Effector memory CD4-positive, alpha-beta T cell (primary cell): Measurements from ENCODE around the gene ATAD2B.

Experiments used
- DNase-seq, 3 donors: peaks; one replicate each; pipeline ENCODE4 v3.0.0-alpha.2; 2020
- H3K27ac ChIP-seq: 2 replicates; pipeline ENCODE4 v1.7.0; 2013; ENCODE audit warnings: mild to moderate bottlenecking, low read length, moderate library complexity; ENCODE audit not compliant: insufficient read depth, poor library complexity, severe bottlenecking
- H3K27me3 ChIP-seq: replicated peaks from 2 replicates; pipeline ENCODE4 v1.7.0; 2013; ENCODE audit warnings: mild to moderate bottlenecking, low read length; ENCODE audit not compliant: insufficient read depth, control insufficient read depth, poor library complexity, severe bottlenecking
- H3K36me3 ChIP-seq: 2 replicates; pipeline ENCODE4 v1.7.0; 2013; ENCODE audit warnings: mild to moderate bottlenecking, low read length, moderate library complexity; ENCODE audit not compliant: control insufficient read depth, insufficient read depth
- H3K4me1 ChIP-seq: 2 replicates; pipeline ENCODE4 v1.7.0; 2013; ENCODE audit warnings: low read length, mild to moderate bottlenecking; ENCODE audit not compliant: control insufficient read depth, insufficient read depth, poor library complexity, severe bottlenecking
- H3K4me3 ChIP-seq: 2 replicates; pipeline ENCODE4 v1.7.0; 2013; ENCODE audit warnings: low read length, low read depth, mild to moderate bottlenecking; ENCODE audit not compliant: insufficient read depth, poor library complexity, severe bottlenecking
- H3K9me3 ChIP-seq: 2 replicates; pipeline ENCODE4 v1.7.0; 2013; ENCODE audit warnings: mild to moderate bottlenecking, low read length, moderate library complexity; ENCODE audit not compliant: control insufficient read depth

ATAD2B gene

GRCh38 chr2:23867449-23867848 lies 59.5 kb downstream of the ATAD2B start:
- H3K4me3 ChIP-seq, result no peak overlapping the region
- DNase-seq, result no peak
- peaks cover 38% of the 10 kb centered on the region for H3K36me3 ChIP-seq
- H3K27me3 ChIP-seq, result no peaks in the 10 kb centered on the region
- no peak overlapping the region for H3K27ac ChIP-seq
- H3K9me3 ChIP-seq, result no peaks in the 10 kb centered on the region
- no peaks in the 10 kb centered on the region for H3K4me1 ChIP-seq

DNA sequence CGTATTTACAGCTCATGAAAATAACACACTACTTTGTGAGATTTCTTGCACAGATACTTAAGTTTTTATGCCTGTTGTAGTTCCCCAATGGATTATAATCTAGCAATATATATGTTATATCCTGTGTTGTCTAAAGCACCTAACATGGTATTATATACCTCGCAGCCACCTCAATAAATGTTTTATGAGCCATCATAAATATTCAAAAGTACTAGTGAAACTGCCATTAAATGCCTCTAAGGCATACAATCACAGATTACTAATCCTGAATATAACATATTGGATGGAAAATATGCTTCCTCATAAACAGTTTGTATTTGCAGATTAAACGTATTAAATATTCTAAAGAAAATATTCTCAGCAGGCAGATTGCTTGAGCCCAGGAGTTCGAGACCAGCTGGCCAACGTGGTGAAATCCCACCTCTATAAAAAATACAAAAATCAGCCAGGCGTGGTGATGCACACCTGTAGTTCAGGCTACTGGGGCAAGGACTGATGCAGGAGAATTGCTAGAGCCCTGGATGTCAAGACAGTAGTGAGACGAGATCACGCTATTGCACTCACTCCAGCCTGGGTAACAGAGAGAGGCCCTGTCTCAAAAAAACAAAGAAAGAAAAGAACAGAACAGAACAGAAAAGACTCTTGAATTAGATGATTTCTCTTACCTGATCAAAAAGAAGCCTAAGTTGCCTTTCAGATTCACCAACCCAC lies 64.1 kb downstream of the ATAD2B start:
- DNase-seq, result no peak
- H3K4me3 ChIP-seq, result no peak overlapping the region
- H3K36me3 ChIP-seq, result peaks cover 29% of the 10 kb centered on the region
- H3K4me1 ChIP-seq, result no peaks in the 10 kb centered on the region
- no peak overlapping the region for H3K27ac ChIP-seq
- H3K9me3 ChIP-seq, result no peaks in the 10 kb centered on the region
- no peaks in the 10 kb centered on the region for H3K27me3 ChIP-seq

DNA sequence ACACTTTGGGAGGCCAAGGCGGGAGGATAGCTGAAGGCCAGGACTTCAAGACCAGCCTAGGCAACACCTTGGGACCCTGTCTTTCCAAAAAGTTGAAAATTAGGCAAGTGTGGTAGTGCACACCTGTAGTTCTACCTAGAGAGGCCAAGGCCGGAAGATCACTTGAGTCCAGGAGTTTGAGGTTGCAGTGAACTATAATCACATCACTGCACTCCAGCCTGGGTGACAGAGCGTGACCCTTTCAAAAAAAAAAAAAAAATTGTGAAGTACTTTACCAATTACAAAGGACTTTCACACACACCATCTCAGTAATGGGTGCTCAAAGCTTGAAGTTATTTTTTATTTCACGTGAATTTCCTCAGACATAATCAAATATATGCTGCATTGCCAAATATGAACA lies 65.0 kb downstream of the ATAD2B start:
- no peak for DNase-seq
- no peaks in the 10 kb centered on the region for H3K9me3 ChIP-seq
- no peak overlapping the region for H3K4me3 ChIP-seq
- no peaks in the 10 kb centered on the region for H3K4me1 ChIP-seq
- no peak overlapping the region for H3K27ac ChIP-seq
- H3K36me3 ChIP-seq, result peaks cover 27% of the 10 kb centered on the region
- no peaks in the 10 kb centered on the region for H3K27me3 ChIP-seq

- Histone ChIP-seq H3K4me3 (no peak overlapping the region), H3K4me1 (no peaks in the 10 kb centered on the region), H3K9me3 (no peaks in the 10 kb centered on the region), H3K36me3 (peaks cover 24% of the 10 kb centered on the region), H3K27me3 (no peaks in the 10 kb centered on the region), H3K27ac (no peak overlapping the region)
- DNase-seq, result no peak
Measured at GRCh38 chr2:23859983-23860382, 66.9 kb downstream of the ATAD2B start.

GRCh38 chr2:23859234-23859633 lies 67.7 kb downstream of the ATAD2B start:
- no peak for DNase-seq
- Histone ChIP-seq H3K27me3 (no peaks in the 10 kb centered on the region), H3K27ac (no peak overlapping the region), H3K4me3 (no peak overlapping the region), H3K4me1 (no peaks in the 10 kb centered on the region), H3K36me3 (peaks cover 22% of the 10 kb centered on the region), H3K9me3 (no peaks in the 10 kb centered on the region)

DNA sequence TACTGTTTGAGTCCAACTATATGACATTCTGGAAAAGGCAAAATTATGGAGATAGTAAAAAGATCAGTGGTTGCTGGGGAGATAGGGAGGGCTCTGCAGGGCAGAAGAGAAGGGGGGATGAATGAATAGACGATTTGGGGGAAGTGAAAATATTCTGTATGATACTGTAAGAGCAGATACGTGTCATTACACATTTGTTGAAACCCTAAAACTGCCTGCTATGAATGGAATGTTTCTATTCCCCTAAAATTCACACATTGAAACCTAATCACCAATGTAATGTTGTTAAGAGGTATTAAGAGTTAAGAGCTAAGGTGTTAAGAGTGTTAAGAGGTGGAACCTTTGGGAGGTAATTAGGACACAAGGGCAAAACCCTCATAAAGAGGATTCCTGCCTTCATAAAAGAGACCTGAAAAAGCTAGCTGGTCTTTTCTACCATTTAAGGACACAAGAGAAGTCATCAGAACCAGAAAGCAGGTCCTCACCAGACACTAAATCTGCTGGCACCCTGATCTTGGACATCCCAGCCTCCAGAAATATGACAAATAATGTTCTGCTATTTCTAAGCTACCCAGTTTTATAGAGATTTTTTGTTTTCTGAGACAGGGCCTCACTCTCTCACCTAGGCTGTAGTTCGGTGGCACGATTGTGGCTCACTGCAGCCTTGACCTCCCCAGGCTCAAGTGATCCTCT lies 76.2 kb downstream of the ATAD2B start:
- peaks cover 5% of the 10 kb centered on the region for H3K36me3 ChIP-seq
- H3K27me3 ChIP-seq, result no peaks in the 10 kb centered on the region
- H3K9me3 ChIP-seq, result no peaks in the 10 kb centered on the region
- no peak overlapping the region for H3K4me3 ChIP-seq
- DNase-seq, result no peak
- no peak overlapping the region for H3K27ac ChIP-seq
- H3K4me1 ChIP-seq, result no peaks in the 10 kb centered on the region

- peaks cover 7% of the 10 kb centered on the region for H3K36me3 ChIP-seq
- no peaks in the 10 kb centered on the region for H3K4me1 ChIP-seq
- no peak overlapping the region for H3K27ac ChIP-seq
- H3K27me3 ChIP-seq, result no peaks in the 10 kb centered on the region
- no peak overlapping the region for H3K4me3 ChIP-seq
- H3K9me3 ChIP-seq, result no peaks in the 10 kb centered on the region
- no peak for DNase-seq
Measured at GRCh38 chr2:23844905-23845304, 82.0 kb downstream of the ATAD2B start.

DNA sequence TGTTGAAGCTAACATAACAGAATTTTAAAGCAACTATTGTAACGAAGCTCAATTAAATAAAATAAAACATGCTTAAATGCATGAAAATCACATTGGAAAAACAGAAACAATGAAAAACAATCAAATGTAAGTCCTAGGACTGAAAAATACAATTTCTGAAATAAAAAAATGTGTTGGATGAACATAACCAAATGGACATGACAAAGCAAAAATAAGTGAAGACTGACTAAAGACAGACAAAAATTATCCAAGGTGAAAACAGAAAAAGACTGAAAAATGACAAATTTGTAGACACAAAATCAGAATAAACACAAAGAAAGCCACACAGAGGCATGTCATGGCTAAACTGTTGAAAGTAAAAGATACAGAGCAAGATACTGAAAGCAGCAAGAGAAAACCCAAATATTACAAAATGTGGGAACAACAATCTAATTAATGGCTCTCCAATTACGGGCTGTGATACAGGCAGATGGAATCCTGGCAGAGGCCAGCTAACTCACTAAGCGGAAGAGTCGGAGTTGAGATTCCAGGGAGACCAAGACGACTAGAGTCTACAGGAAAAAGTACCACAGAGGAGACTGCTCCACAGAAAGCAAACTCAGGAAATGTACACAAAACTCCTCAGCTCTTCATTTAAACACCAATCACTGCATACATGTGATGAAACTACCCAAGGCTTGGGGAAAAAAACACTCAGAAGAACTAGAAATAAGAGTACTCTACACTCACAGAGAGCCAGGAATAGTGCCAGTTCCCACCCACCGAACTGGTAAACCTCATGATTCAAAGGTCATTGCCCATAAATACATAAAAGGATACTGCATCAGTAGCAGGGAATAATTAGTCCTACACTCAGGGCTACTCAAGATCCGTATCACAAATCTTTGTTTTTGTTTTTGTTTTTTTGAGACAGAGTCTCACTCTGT lies 83.6 kb downstream of the ATAD2B start:
- H3K36me3 ChIP-seq, result peaks cover 7% of the 10 kb centered on the region
- no peaks in the 10 kb centered on the region for H3K4me1 ChIP-seq
- H3K27me3 ChIP-seq, result no peaks in the 10 kb centered on the region
- H3K27ac ChIP-seq, result no peak overlapping the region
- no peak for DNase-seq
- H3K4me3 ChIP-seq, result no peak overlapping the region
- no peaks in the 10 kb centered on the region for H3K9me3 ChIP-seq

DNA sequence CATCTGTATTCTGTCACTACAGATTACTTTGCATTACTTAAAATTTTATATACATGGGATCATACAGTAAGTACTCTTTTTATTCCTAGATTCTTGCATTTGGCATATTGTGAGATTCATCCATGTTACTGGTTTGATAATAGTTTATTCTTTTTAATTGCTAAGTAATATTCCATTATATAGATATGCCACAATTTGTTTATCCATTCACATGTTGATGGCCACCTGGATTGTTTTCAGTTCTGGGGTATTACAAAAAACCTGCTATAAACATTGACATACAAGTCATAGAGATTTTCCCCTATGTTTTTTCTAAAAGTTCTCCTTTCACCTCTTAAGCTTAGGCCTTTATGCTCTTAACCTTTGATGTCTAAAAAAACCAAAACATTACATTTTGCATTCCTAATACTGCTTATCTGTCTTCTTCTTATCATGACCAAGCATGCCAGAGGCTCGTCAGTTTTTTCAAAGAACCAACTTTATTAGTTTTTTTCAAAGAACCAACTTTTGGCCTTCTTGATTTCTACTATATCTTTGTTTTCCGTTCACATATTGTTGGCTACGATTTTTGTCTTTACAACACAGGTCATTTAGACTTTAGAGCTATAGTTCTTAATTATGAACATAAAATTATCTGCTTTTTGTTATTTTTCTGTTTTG lies 86.9 kb downstream of the ATAD2B start:
- no peak overlapping the region for H3K4me3 ChIP-seq

More for the DNA sequence above, 86.9 kb downstream of the ATAD2B start:
- Histone ChIP-seq H3K9me3 (no peaks in the 10 kb centered on the region), H3K27ac (no peak overlapping the region), H3K4me1 (no peaks in the 10 kb centered on the region), H3K27me3 (no peaks in the 10 kb centered on the region), H3K36me3 (peaks cover 22% of the 10 kb centered on the region)
- no peak for DNase-seq
